PFSK-1 (cell line): ENCODE data around the gene HMCN2.

Experiments used
- POLR2AphosphoS5 ChIP-seq: IDR thresholded peaks from 2 replicates; pipeline ENCODE4 v1.6.1; 2012; ENCODE audit warnings: low read depth, mild to moderate bottlenecking, control low read depth, low read length, moderate library complexity
- TAF1 ChIP-seq: IDR thresholded peaks from 2 replicates; pipeline ENCODE4 v1.6.1; 2012; ENCODE audit warnings: low read length, control low read depth, borderline replicate concordance; ENCODE audit not compliant: insufficient read depth
- TF ChIP-seq, protein P1 (sequence below), 2 experiments: IDR thresholded peaks; 2 replicates each; pipeline versions ENCODE4 v1.6.1 to v1.8.0; 2011 to 2012; ENCODE audit warnings: low read depth in 2 of 2, low read length in 2 of 2, control low read depth in 1 of 2, inconsistent platforms in 1 of 2, mild to moderate bottlenecking in 1 of 2, moderate library complexity in 1 of 2; ENCODE audit not compliant: insufficient read depth in 1 of 2

DNA sequence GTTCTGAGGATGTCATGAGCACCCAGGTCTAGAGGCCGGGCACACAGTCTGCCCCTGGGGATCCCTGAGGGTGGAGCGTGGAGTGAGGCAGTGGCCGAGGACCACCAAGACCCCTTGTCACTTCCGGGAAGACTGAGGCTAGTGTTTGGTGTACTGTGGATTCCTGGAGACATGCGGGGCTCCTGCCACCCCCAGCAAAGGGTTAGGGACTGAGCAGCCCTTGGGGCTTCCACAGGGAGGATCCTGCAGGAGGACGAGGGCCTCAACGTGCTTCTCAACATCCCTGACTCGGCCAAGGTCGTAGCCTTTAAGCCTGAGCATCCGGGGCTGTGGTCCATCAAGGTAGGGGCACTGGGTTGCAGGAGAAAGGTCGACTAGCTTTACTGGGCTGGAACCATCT, 29.9 kb downstream of the HMCN2 start:
- no peak for TF ChIP-seq TAF1
- no peak for TF ChIP-seq POLR2AphosphoS5
- TF ChIP-seq, protein P1, sequence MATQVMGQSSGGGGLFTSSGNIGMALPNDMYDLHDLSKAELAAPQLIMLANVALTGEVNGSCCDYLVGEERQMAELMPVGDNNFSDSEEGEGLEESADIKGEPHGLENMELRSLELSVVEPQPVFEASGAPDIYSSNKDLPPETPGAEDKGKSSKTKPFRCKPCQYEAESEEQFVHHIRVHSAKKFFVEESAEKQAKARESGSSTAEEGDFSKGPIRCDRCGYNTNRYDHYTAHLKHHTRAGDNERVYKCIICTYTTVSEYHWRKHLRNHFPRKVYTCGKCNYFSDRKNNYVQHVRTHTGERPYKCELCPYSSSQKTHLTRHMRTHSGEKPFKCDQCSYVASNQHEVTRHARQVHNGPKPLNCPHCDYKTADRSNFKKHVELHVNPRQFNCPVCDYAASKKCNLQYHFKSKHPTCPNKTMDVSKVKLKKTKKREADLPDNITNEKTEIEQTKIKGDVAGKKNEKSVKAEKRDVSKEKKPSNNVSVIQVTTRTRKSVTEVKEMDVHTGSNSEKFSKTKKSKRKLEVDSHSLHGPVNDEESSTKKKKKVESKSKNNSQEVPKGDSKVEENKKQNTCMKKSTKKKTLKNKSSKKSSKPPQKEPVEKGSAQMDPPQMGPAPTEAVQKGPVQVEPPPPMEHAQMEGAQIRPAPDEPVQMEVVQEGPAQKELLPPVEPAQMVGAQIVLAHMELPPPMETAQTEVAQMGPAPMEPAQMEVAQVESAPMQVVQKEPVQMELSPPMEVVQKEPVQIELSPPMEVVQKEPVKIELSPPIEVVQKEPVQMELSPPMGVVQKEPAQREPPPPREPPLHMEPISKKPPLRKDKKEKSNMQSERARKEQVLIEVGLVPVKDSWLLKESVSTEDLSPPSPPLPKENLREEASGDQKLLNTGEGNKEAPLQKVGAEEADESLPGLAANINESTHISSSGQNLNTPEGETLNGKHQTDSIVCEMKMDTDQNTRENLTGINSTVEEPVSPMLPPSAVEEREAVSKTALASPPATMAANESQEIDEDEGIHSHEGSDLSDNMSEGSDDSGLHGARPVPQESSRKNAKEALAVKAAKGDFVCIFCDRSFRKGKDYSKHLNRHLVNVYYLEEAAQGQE (IDR thresholded peaks at IDR 0.05; ENCODE audit: insufficient read depth in 1 of 2, low read depth in 2 of 2, low read length in 2 of 2), result no peak
